DOHH2 (cell line): ENCODE data around the gene DSCAM.

Experiments
- H3F3A ChIP-seq: fragments of 200-600 bp; sonication (generic), shearing (Covaris generic); 2 replicates; pipeline ENCODE4 v1.6.0; 2016; ENCODE audit warnings: antibody characterized with exemption, mild to moderate bottlenecking; ENCODE audit not compliant: control insufficient read depth, insufficient read depth
- H3K27ac ChIP-seq: fragments of 200-600 bp; sonication (generic); 2 replicates; pipeline ENCODE4 v1.5.1; 2014; ENCODE audit warnings: low read depth, mild to moderate bottlenecking, low read length, moderate library complexity
- H3K27me3 ChIP-seq: fragments of 200-600 bp; sonication (generic); 2 replicates; pipeline ENCODE4 v1.6.1; 2014; ENCODE audit warnings: mild to moderate bottlenecking, low read length, mixed read lengths; ENCODE audit not compliant: control insufficient read depth
- H3K36me3 ChIP-seq: fragments of 200-600 bp; sonication (generic); 2 replicates; pipeline ENCODE4 v1.6.1; 2014; ENCODE audit warnings: mild to moderate bottlenecking, low read length, moderate library complexity, mixed read lengths; ENCODE audit not compliant: control insufficient read depth
- H3K4me1 ChIP-seq: fragments of 200-600 bp; sonication (generic); 2 replicates; pipeline ENCODE4 v1.6.1; 2014; ENCODE audit warnings: mild to moderate bottlenecking, low read length, mixed read lengths; ENCODE audit not compliant: control insufficient read depth
- H3K4me2 ChIP-seq: fragments of 200-600 bp; sonication (generic); 2 replicates; pipeline ENCODE4 v1.6.0; 2014; ENCODE audit warnings: mild to moderate bottlenecking, low read length, moderate library complexity
- H3K4me3 ChIP-seq: fragments of 200-600 bp; sonication (generic); 2 replicates; pipeline ENCODE4 v1.5.1; 2014; ENCODE audit warnings: mild to moderate bottlenecking, low read length, mixed read lengths
- H3K79me2 ChIP-seq: fragments of 200-600 bp; sonication (generic); 2 replicates; pipeline ENCODE4 v1.6.1; 2014; ENCODE audit warnings: mild to moderate bottlenecking, low read length, mixed read lengths; ENCODE audit not compliant: control insufficient read depth
- H3K9me2 ChIP-seq: fragments of 200-600 bp; sonication (generic); replicated peaks from 2 replicates; pipeline ENCODE4 v1.6.1; 2014; ENCODE audit warnings: mild to moderate bottlenecking, low read length, mixed read lengths; ENCODE audit not compliant: control insufficient read depth
- H3K9me3 ChIP-seq: fragments of 200-600 bp; sonication (generic); 2 replicates; pipeline ENCODE4 v1.6.1; 2014; ENCODE audit warnings: antibody characterized with exemption, low read length, mixed read lengths; ENCODE audit not compliant: control insufficient read depth, insufficient read depth
- H4K20me1 ChIP-seq: fragments of 200-600 bp; sonication (generic); 2 replicates; pipeline ENCODE4 v1.6.0; 2014; ENCODE audit warnings: low read depth, mild to moderate bottlenecking, antibody characterized with exemption, low read length, moderate library complexity; ENCODE audit not compliant: control insufficient read depth, insufficient read depth
- CTCF ChIP-seq: fragments of 200-600 bp; sonication (generic); IDR thresholded peaks from one replicate; pipeline ENCODE4 v1.5.1; 2014; ENCODE audit warnings: antibody characterized with exemption, mild to moderate bottlenecking, low read depth, low read length; ENCODE audit not compliant: poor library complexity, severe bottlenecking
- EZH2phosphoT487 ChIP-seq: fragments of 200-600 bp; sonication (generic); IDR thresholded peaks from 2 replicates; pipeline ENCODE4 v1.6.1; 2017; ENCODE audit warnings: borderline replicate concordance, mild to moderate bottlenecking, antibody characterized with exemption, low read length, moderate library complexity, mixed read lengths

Gene DSCAM

GRCh38 chr21:40054403-40054802, 792.6 kb downstream of the DSCAM start:
- TF ChIP-seq EZH2phosphoT487: no peak
- TF ChIP-seq CTCF: no peak

GRCh38 chr21:40053007-40053406, 794.0 kb downstream of the DSCAM start:
- Histone ChIP-seq H4K20me1 (no peaks in the 10 kb centered on the region), H3K27ac (no peak overlapping the region), H3F3A (no peaks in the 10 kb centered on the region), H3K36me3 (no peaks in the 10 kb centered on the region), H3K4me2 (no peak overlapping the region), H3K27me3 (no peaks in the 10 kb centered on the region), H3K4me1 (no peaks in the 10 kb centered on the region), H3K79me2 (no peaks in the 10 kb centered on the region), H3K9me2 (no peaks in the 10 kb centered on the region), H3K4me3 (no peak overlapping the region), H3K9me3 (no peaks in the 10 kb centered on the region)
- no peak for TF ChIP-seq CTCF
- TF ChIP-seq EZH2phosphoT487: no peak

More at GRCh38 chr21:40054403-40054802, 792.6 kb downstream of the DSCAM start:
- Histone ChIP-seq H3K9me3 (no peaks in the 10 kb centered on the region), H3K27ac (no peak overlapping the region), H4K20me1 (no peaks in the 10 kb centered on the region), H3K27me3 (no peaks in the 10 kb centered on the region), H3K36me3 (no peaks in the 10 kb centered on the region), H3K4me3 (no peak overlapping the region), H3K9me2 (no peaks in the 10 kb centered on the region), H3F3A (no peaks in the 10 kb centered on the region), H3K4me1 (no peaks in the 10 kb centered on the region), H3K4me2 (no peak overlapping the region), H3K79me2 (no peaks in the 10 kb centered on the region)

GRCh38 chr21:40052276-40052675, 794.7 kb downstream of the DSCAM start:
- Histone ChIP-seq H3K79me2 (no peaks in the 10 kb centered on the region), H3K27ac (no peak overlapping the region), H3K9me3 (no peaks in the 10 kb centered on the region), H4K20me1 (no peaks in the 10 kb centered on the region), H3K9me2 (no peaks in the 10 kb centered on the region), H3K4me2 (no peak overlapping the region), H3F3A (no peaks in the 10 kb centered on the region), H3K4me1 (no peaks in the 10 kb centered on the region), H3K27me3 (no peaks in the 10 kb centered on the region), H3K36me3 (no peaks in the 10 kb centered on the region), H3K4me3 (no peak overlapping the region)
- no peak for TF ChIP-seq EZH2phosphoT487
- TF ChIP-seq CTCF: no peak

- TF ChIP-seq CTCF: no peak
- no peak for TF ChIP-seq EZH2phosphoT487
- H3K36me3 ChIP-seq: no peaks in the 10 kb centered on the region
- no peak overlapping the region for H3K4me3 ChIP-seq
- no peaks in the 10 kb centered on the region for H3K9me2 ChIP-seq
- no peaks in the 10 kb centered on the region for H3K27me3 ChIP-seq
- no peaks in the 10 kb centered on the region for H3K79me2 ChIP-seq
- H3K9me3 ChIP-seq: no peaks in the 10 kb centered on the region
- no peak overlapping the region for H3K4me2 ChIP-seq
- no peak overlapping the region for H3K27ac ChIP-seq
- no peaks in the 10 kb centered on the region for H3K4me1 ChIP-seq
- H3F3A ChIP-seq: no peaks in the 10 kb centered on the region
- H4K20me1 ChIP-seq: no peaks in the 10 kb centered on the region
Observed at GRCh38 chr21:40051801-40052200, 795.2 kb downstream of the DSCAM start.
